H9 (cell line): ENCODE results near the gene STOX2. TPM values are rescaled to one million over a fixed set of nuclear protein-coding genes. Genes with fewer than 3 reads are reported as not detected.

Experiments
- DNase-seq: peaks from one replicate; pipeline ENCODE4 v3.0.0-alpha.2; 2017
- H2AFZ ChIP-seq: one replicate; pipeline ENCODE4 v1.6.1; 2013; ENCODE audit warnings: mild to moderate bottlenecking, low read length, control low read depth, moderate library complexity
- H2AK5ac ChIP-seq: 2 replicates; pipeline ENCODE4 v1.6.1; 2013; ENCODE audit warnings: low read length, control low read depth, mixed read lengths; ENCODE audit not compliant: insufficient read length
- H2BK120ac ChIP-seq: one replicate; pipeline ENCODE4 v1.6.1; 2013; ENCODE audit warnings: low read depth, mild to moderate bottlenecking, low read length, control low read depth, inconsistent platforms; ENCODE audit not compliant: poor library complexity, severe bottlenecking
- H2BK12ac ChIP-seq: 2 replicates; pipeline ENCODE4 v1.6.1; 2013; ENCODE audit warnings: low read length, control low read depth, mixed read lengths, low read depth; ENCODE audit not compliant: insufficient read length
- H2BK15ac ChIP-seq: 2 replicates; pipeline ENCODE4 v1.6.1; 2013; ENCODE audit warnings: low read depth, low read length, control low read depth
- H2BK20ac ChIP-seq: one replicate; pipeline ENCODE4 v1.6.1; 2013; ENCODE audit warnings: low read depth, mild to moderate bottlenecking, low read length, control low read depth, inconsistent platforms; ENCODE audit not compliant: poor library complexity, severe bottlenecking
- H2BK5ac ChIP-seq: 2 replicates; pipeline ENCODE4 v1.6.1; 2013; ENCODE audit warnings: low read length, control low read depth, mixed read lengths; ENCODE audit not compliant: insufficient read length
- H3K14ac ChIP-seq: 2 replicates; pipeline ENCODE4 v1.6.1; 2013; ENCODE audit warnings: low read length, control low read depth; ENCODE audit not compliant: insufficient read depth
- H3K18ac ChIP-seq: 2 replicates; pipeline ENCODE4 v1.6.1; 2013; ENCODE audit warnings: low read depth, mild to moderate bottlenecking, mixed read lengths, low read length, control low read depth; ENCODE audit not compliant: insufficient read length
- H3K23ac ChIP-seq: 2 replicates; pipeline ENCODE4 v1.6.1; 2013; ENCODE audit warnings: low read length, control low read depth, mixed read lengths, low read depth; ENCODE audit not compliant: insufficient read length
- H3K23me2 ChIP-seq: 2 replicates; pipeline ENCODE4 v1.6.1; 2013; ENCODE audit warnings: low read depth, mild to moderate bottlenecking, mixed read lengths, low read length, control low read depth; ENCODE audit not compliant: insufficient read length, poor library complexity, severe bottlenecking
- H3K27ac ChIP-seq: 2 replicates; pipeline ENCODE4 v1.5.1; 2013; ENCODE audit warnings: low read length, control low read depth, mixed read lengths, low read depth; ENCODE audit not compliant: insufficient read length
- H3K27me3 ChIP-seq: 2 replicates; pipeline ENCODE4 v1.6.1; 2013; ENCODE audit warnings: low read length, control low read depth, inconsistent platforms; ENCODE audit not compliant: insufficient read depth
- H3K4ac ChIP-seq: 2 replicates; pipeline ENCODE4 v1.6.1; 2013; ENCODE audit warnings: low read depth, mild to moderate bottlenecking, control low read depth, inconsistent platforms, low read length, moderate library complexity
- H3K4me1 ChIP-seq: 2 replicates; pipeline ENCODE4 v1.6.1; 2013; ENCODE audit warnings: low read length, control low read depth, inconsistent platforms; ENCODE audit not compliant: insufficient read depth
- H3K4me2 ChIP-seq: 2 replicates; pipeline ENCODE4 v1.6.1; 2013; ENCODE audit warnings: low read length, control low read depth, mixed read lengths; ENCODE audit not compliant: insufficient read length, insufficient read depth
- H3K56ac ChIP-seq: 2 replicates; pipeline ENCODE4 v1.6.1; 2013; ENCODE audit warnings: low read depth, mild to moderate bottlenecking, mixed read lengths, low read length, control low read depth; ENCODE audit not compliant: insufficient read length
- H3K79me1 ChIP-seq: 2 replicates; pipeline ENCODE4 v1.6.1; 2013; ENCODE audit warnings: low read depth, mild to moderate bottlenecking, moderate library complexity, low read length, control low read depth, inconsistent platforms; ENCODE audit not compliant: insufficient read depth, poor library complexity, severe bottlenecking
- H3K79me2 ChIP-seq: 2 replicates; pipeline ENCODE4 v1.6.1; 2013; ENCODE audit warnings: low read length, control low read depth, inconsistent platforms; ENCODE audit not compliant: insufficient read depth
- H3K9ac ChIP-seq: 2 replicates; pipeline ENCODE4 v1.6.1; 2013; ENCODE audit warnings: low read length, control low read depth, mixed read lengths; ENCODE audit not compliant: insufficient read length; ENCODE audit errors: extremely low read depth
- H3K9me3 ChIP-seq: one replicate; pipeline ENCODE4 v1.6.1; 2013; ENCODE audit warnings: low read depth, low read length, inconsistent platforms; ENCODE audit not compliant: control insufficient read depth
- H3T11ph ChIP-seq: one replicate; pipeline ENCODE4 v1.6.1; 2013; ENCODE audit warnings: mild to moderate bottlenecking, low read length, control low read depth, inconsistent platforms
- H4K20me1 ChIP-seq: one replicate; pipeline ENCODE4 v1.6.1; 2013; ENCODE audit not compliant: control insufficient read depth, insufficient read length, insufficient read depth
- H4K5ac ChIP-seq: 2 replicates; pipeline ENCODE4 v1.6.1; 2013; ENCODE audit warnings: low read depth, mild to moderate bottlenecking, mixed read lengths, low read length, control low read depth; ENCODE audit not compliant: insufficient read length
- H4K8ac ChIP-seq: replicated peaks from 2 replicates; pipeline ENCODE4 v1.6.1; 2013; ENCODE audit warnings: low read length, control low read depth, mixed read lengths, low read depth; ENCODE audit not compliant: insufficient read length
- H4K91ac ChIP-seq: 2 replicates; pipeline ENCODE4 v1.6.1; 2013; ENCODE audit warnings: low read depth, mild to moderate bottlenecking, moderate library complexity, mixed read lengths, low read length, control low read depth; ENCODE audit not compliant: insufficient read length
- H3K27ac Mint-ChIP-seq, 3 experiments: 2 replicates in 2 of 3; 3 replicates in 1 of 3; pipeline ENCODE4 v1.8.0; 2020 to 2021; ENCODE audit warnings: mixed read lengths in 3 of 3, mild to moderate bottlenecking in 1 of 3, moderate library complexity in 1 of 3
- H3K27me3 Mint-ChIP-seq: 2 replicates; pipeline ENCODE4 v1.8.0; 2021; ENCODE audit warnings: low read depth, mild to moderate bottlenecking, moderate library complexity, mixed read lengths
- H3K36me3 Mint-ChIP-seq, 3 experiments: 2 replicates in 2 of 3; 3 replicates in 1 of 3; pipeline ENCODE4 v1.8.0; 2020 to 2021; ENCODE audit warnings: low read depth in 3 of 3, mixed read lengths in 3 of 3; ENCODE audit not compliant: insufficient read depth in 1 of 3
- H3K4me1 Mint-ChIP-seq, 2 experiments: 2 replicates each; pipeline ENCODE4 v1.8.0; 2020; ENCODE audit warnings: mixed read lengths in 2 of 2
- H3K4me3 Mint-ChIP-seq, 2 experiments: 2 replicates in 1 of 2; 3 replicates in 1 of 2; pipeline ENCODE4 v1.8.0; 2020 to 2021; ENCODE audit warnings: mild to moderate bottlenecking in 2 of 2, mixed read lengths in 2 of 2, moderate library complexity in 1 of 2
- H3K9me3 Mint-ChIP-seq, 2 experiments: 2 replicates in 1 of 2; 3 replicates in 1 of 2; pipeline ENCODE4 v1.8.0; 2020; ENCODE audit warnings: mild to moderate bottlenecking in 2 of 2, mixed read lengths in 2 of 2, moderate library complexity in 1 of 2
- CTCF ChIP-seq: fragments of 200-600 bp; sonication (generic); conservative IDR thresholded peaks from 3 replicates; pipeline ENCODE4 v1.8.0; 2021; ENCODE audit warnings: antibody characterized with exemption, mild to moderate bottlenecking
- WGBS: extraction: QIAGEN DNeasy Blood & Tissue Kit; methylation state at CpG from one replicate; pipeline ENCODE4 v1.1.7; 2013; ENCODE audit warnings: missing lambda C conversion rate, low lambda C conversion rate, mixed read lengths; ENCODE audit not compliant: insufficient read length; ENCODE audit errors: extremely low coverage; 5-methylcytosine and 5-hydroxymethylcytosine counted together
- total RNA-seq: library from RNA; stranded (reverse); gene quantifications from 2 replicates; pipeline ENCODE4 v1.2.1, GENCODE V29; 2021

STOX2 gene
- total RNA-seq, 1 experiment from 2014 or later = 28.2 TPM

GRCh38 chr4:183867247-183867646 lies 37.9 kb upstream of the STOX2 start:
- Histone ChIP-seq H2BK5ac (no peak overlapping the region), H2BK12ac (no peak overlapping the region), H3K4ac (no peak overlapping the region), H3K23me2 (no peaks in the 10 kb centered on the region), H3K9me3 (no peaks in the 10 kb centered on the region), H3T11ph (no peak overlapping the region), H3K79me2 (no peaks in the 10 kb centered on the region), H4K20me1 (no peaks in the 10 kb centered on the region), H3K27me3 (no peaks in the 10 kb centered on the region), H2AFZ (no peak overlapping the region), H4K5ac (no peak overlapping the region), H3K23ac (no peak overlapping the region), H3K56ac (no peak overlapping the region), H2BK15ac (no peak overlapping the region), H3K14ac (no peak overlapping the region), H3K79me1 (no peaks in the 10 kb centered on the region), H4K91ac (no peak overlapping the region), H3K18ac (no peak overlapping the region), H3K9ac (no peak overlapping the region), H2BK20ac (no peak overlapping the region), H4K8ac (no peak overlapping the region), H3K27ac (no peak overlapping the region), H2AK5ac (no peak overlapping the region), H3K4me1 (no peaks in the 10 kb centered on the region), H2BK120ac (no peak overlapping the region), H3K4me2 (no peak overlapping the region)
- H3K36me3 Mint-ChIP-seq = no peaks in the 10 kb centered on the region; a peak in 1 of 7 replicates
- peaks cover 16 to 17% of the 10 kb centered on the region in 2 experiments for H3K4me1 Mint-ChIP-seq
- no CpG with 5 or more reads among the region's 9 CpGs for WGBS
- no peaks in the 10 kb centered on the region; a peak in 1 of 5 replicates for H3K9me3 Mint-ChIP-seq
- no peak overlapping the region for H3K27ac Mint-ChIP-seq
- TF ChIP-seq CTCF = no peak
- H3K27me3 Mint-ChIP-seq = 0 out of 2 replicates have a peak, but pooled peaks cover 5% of the 10 kb centered on the region
- no peak for DNase-seq
- H3K4me3 Mint-ChIP-seq = no peak overlapping the region
